Endothelial cell of umbilical vein (primary cell): Measurements from ENCODE around the gene SCTR. TPM values are rescaled to one million over a fixed set of nuclear protein-coding genes. Genes with fewer than 3 reads are reported as not detected.

ENCODE experiments used
- BruUV-seq: library from RNA; stranded (reverse); fragments of 400-500 nt; replicated peaks from 2 replicates; lab custom pipeline; 2021; lab: Mats Ljungman, UMichigan
- CTCF ChIA-PET: fragments of 300-600, 350-600 bp; sonication (Branson Sonifier 250); formaldehyde crosslinking; loops from one replicate; lab custom pipeline; 2021; ENCODE audit warnings: antibody characterized with exemption, inconsistent platforms; lab: Charles Lee
- POLR2A ChIA-PET: fragments of 300-600, 350-600 bp; sonication (Branson Sonifier 250); formaldehyde crosslinking; loops from one replicate; lab custom pipeline; 2021; ENCODE audit warnings: antibody characterized with exemption, inconsistent platforms; lab: Charles Lee
- DNase-seq: peaks from one replicate; pipeline ENCODE4 v3.0.0-alpha.2; 2011; ENCODE audit warnings: low read depth, low spot score
- FAIRE-seq: peaks from 2 replicates; lab custom pipeline; 2011; peaks lifted over from hg19 to GRCh38; lab: Jason Lieb, UNC
- H2AFZ ChIP-seq: 2 replicates; pipeline ENCODE4 v1.6.0; 2012; ENCODE audit warnings: low read depth, low read length, control low read depth, inconsistent platforms
- H3K27ac ChIP-seq: 2 replicates; pipeline ENCODE4 v1.5.1; 2011; ENCODE audit warnings: low read depth, mild to moderate bottlenecking, control low read depth, low read length, moderate library complexity; ENCODE audit not compliant: insufficient read depth
- H3K27me3 ChIP-seq, 2 experiments: 2 replicates each; pipeline versions ENCODE4 v1.6.0 to v1.6.1; 2011; ENCODE audit warnings: low read length in 2 of 2, mixed read lengths in 1 of 2; ENCODE audit not compliant: control insufficient read depth in 2 of 2, insufficient read depth in 2 of 2
- H3K36me3 ChIP-seq, 2 experiments: 2 replicates in 1 of 2; 3 replicates in 1 of 2; pipeline ENCODE4 v1.5.1; 2011; ENCODE audit warnings: low read length in 2 of 2, mild to moderate bottlenecking in 1 of 2, moderate library complexity in 1 of 2; ENCODE audit not compliant: control insufficient read depth in 2 of 2, insufficient read depth in 2 of 2; ENCODE audit errors: extremely low read depth in 1 of 2
- H3K4me1 ChIP-seq: 3 replicates; pipeline ENCODE4 v1.5.1; 2011; ENCODE audit warnings: mild to moderate bottlenecking, low read length; ENCODE audit not compliant: control insufficient read depth, insufficient read depth; ENCODE audit errors: extremely low read depth
- H3K4me2 ChIP-seq: 2 replicates; pipeline ENCODE4 v1.6.1; 2011; ENCODE audit warnings: low read length, control low read depth, mixed read lengths; ENCODE audit not compliant: insufficient read depth
- H3K4me3 ChIP-seq, 3 experiments: fragments of 200-600 bp in 1 of 3; sonication (generic), shearing (Covaris generic) in 1 of 3; replicated peaks in 1 of 3; 2 replicates each; pipeline ENCODE4 v1.5.1; 2011 to 2016; ENCODE audit warnings: control low read depth in 3 of 3, low read length in 3 of 3, mild to moderate bottlenecking in 2 of 3, inconsistent platforms in 1 of 3, low read depth in 1 of 3, moderate library complexity in 1 of 3; ENCODE audit not compliant: insufficient read depth in 1 of 3
- H3K79me2 ChIP-seq: 2 replicates; pipeline ENCODE4 v1.6.0; 2012; ENCODE audit warnings: low read length, inconsistent platforms; ENCODE audit not compliant: control insufficient read depth, insufficient read depth
- H3K9ac ChIP-seq: replicated peaks from 2 replicates; pipeline ENCODE3; 2011; ENCODE audit warnings: low read length, control low read depth; ENCODE audit not compliant: insufficient read depth; ENCODE audit errors: extremely low read depth
- H3K9me1 ChIP-seq: replicated peaks from 3 replicates; pipeline ENCODE4 v1.6.0; 2011; ENCODE audit warnings: mild to moderate bottlenecking, low read length; ENCODE audit not compliant: control insufficient read depth, insufficient read depth; ENCODE audit errors: extremely low read depth
- H3K9me3 ChIP-seq: replicated peaks from 2 replicates; pipeline ENCODE4 v1.5.1; 2012; ENCODE audit warnings: low read length, inconsistent platforms; ENCODE audit not compliant: control insufficient read depth, insufficient read depth
- H4K20me1 ChIP-seq: replicated peaks from 2 replicates; pipeline ENCODE3; 2011; ENCODE audit warnings: mild to moderate bottlenecking, low read length; ENCODE audit not compliant: control insufficient read depth, insufficient read depth; ENCODE audit errors: extremely low read depth
- EZH2 ChIP-seq: IDR thresholded peaks from 2 replicates; pipeline ENCODE4 v1.6.1; 2012; ENCODE audit warnings: borderline replicate concordance, low read depth, mild to moderate bottlenecking, moderate library complexity, low read length, inconsistent platforms; ENCODE audit not compliant: severe bottlenecking
- FOS ChIP-seq: IDR thresholded peaks from 2 replicates; pipeline ENCODE4 v1.6.1; 2011; ENCODE audit warnings: mild to moderate bottlenecking, low read length, moderate library complexity, borderline replicate concordance; ENCODE audit not compliant: insufficient read depth
- GATA2 ChIP-seq: IDR thresholded peaks from 2 replicates; pipeline ENCODE4 v1.7.0; 2011; ENCODE audit warnings: low read depth, mild to moderate bottlenecking, moderate library complexity, mixed read lengths, low read length; ENCODE audit not compliant: insufficient read length, insufficient read depth
- JUN ChIP-seq: IDR thresholded peaks from 2 replicates; pipeline ENCODE4 v1.6.1; 2011; ENCODE audit warnings: borderline replicate concordance, low read depth; ENCODE audit not compliant: insufficient read length, insufficient read depth
- MYC ChIP-seq: IDR thresholded peaks from one replicate; pipeline ENCODE4 v1.6.1; 2011; ENCODE audit warnings: mild to moderate bottlenecking, low read depth, low read length
- POLR2A ChIP-seq: IDR thresholded peaks from 2 replicates; pipeline ENCODE4 v1.6.1; 2012; ENCODE audit warnings: low read depth, mild to moderate bottlenecking, control low read depth, low read length
- POLR2AphosphoS5 ChIP-seq: IDR thresholded peaks from 2 replicates; pipeline ENCODE4 v1.6.1; 2012; ENCODE audit warnings: low read depth, mild to moderate bottlenecking, control low read depth, low read length, moderate library complexity; ENCODE audit not compliant: insufficient read depth
- dilution Hi-C: fragments of 300-500 bp; cut with MboI; formaldehyde crosslinking; loops from one replicate; pipeline ENCODE4 v1.15.0; 2019; ENCODE audit warnings: low sequenced_read_pairs; ENCODE audit not compliant: extremely low pct_ligation_motif_present
- intact Hi-C: fragments of 100-400 bp; cut with micrococcal nuclease; formaldehyde crosslinking; loops from one replicate; pipeline ENCODE4 v1.10.0; 2022
- polyA plus RNA-seq, 4 experiments: library from polyadenylated mRNA; depleted of rRNA in 3 of 4; stranded (reverse) in 3 of 4; unstranded in 1 of 4; fragments of >200 nt; gene quantifications; 2 replicates each; pipeline versions ENCODE4 v1.2.1 to v1.2.3, GENCODE V29; 2011 to 2012; ENCODE audit warnings: missing spikeins in 1 of 4
- total RNA-seq: library from RNA; stranded (reverse); gene quantifications from 2 replicates; pipeline ENCODE4 v1.2.3, GENCODE V29; 2021
- TF ChIP-seq, protein P1 (sequence below): IDR thresholded peaks from 2 replicates; pipeline ENCODE4 v1.6.1; 2011; ENCODE audit not compliant: insufficient read depth, insufficient read length
- TF ChIP-seq, protein P2 (sequence below), 2 donors: IDR thresholded peaks; 1 replicate in 1 of 2; 2 replicates in 1 of 2; pipeline ENCODE4 v1.5.1; 2011; ENCODE audit warnings: low read length in 2 of 2, mild to moderate bottlenecking in 2 of 2, moderate library complexity in 2 of 2, control low read depth in 1 of 2, inconsistent platforms in 1 of 2, low read depth in 1 of 2; ENCODE audit not compliant: insufficient read depth in 1 of 2; ENCODE audit errors: extremely low read depth in 1 of 2

The SCTR gene
- total and polyA plus RNA-seq, 2 donors (not counting 3 experiments of a cell fraction or from before 2014, with no cell fraction given): not detected

DNA sequence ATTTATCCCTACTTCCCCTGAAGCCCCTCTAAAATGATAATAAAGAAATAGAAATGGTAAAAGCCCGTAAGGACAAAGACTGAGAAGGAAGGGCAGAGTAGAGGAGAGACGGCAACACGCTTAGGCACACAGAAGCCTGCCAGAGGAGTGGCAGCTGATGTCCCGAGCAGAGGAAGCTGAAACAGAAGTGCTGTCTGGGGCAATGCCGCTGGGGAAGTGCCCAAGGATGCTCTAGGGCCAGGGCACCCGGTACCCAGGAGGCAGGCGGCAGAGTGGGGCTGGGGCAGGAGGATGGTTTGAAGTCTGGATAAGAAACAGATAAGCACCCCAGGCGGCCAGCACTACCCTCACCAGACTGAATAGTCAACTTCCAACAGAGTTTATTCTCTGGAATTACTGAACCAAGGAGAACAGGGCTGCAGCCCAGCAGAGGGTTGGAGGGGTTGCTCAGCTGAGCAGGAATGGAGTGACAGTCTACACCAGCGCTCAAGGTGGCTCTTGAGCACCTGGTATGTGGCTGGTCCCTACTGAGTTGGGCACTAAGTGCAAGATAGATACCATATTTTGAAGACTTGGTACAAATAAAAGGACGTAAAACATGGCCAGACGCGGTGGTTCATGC lies 70.2 kb downstream of the SCTR start:
- Histone ChIP-seq H3K4me3 (no peak overlapping the region), H3K27me3 (no peaks in the 10 kb centered on the region), H3K27ac (no peak overlapping the region), H3K4me1 (peaks cover 21% of the 10 kb centered on the region), H3K79me2 (no peaks in the 10 kb centered on the region), H2AFZ (no peak overlapping the region), H4K20me1 (no peaks in the 10 kb centered on the region), H3K4me2 (no peak overlapping the region), H3K36me3 (no peaks in the 10 kb centered on the region), H3K9me1 (no peaks in the 10 kb centered on the region), H3K9me3 (no peaks in the 10 kb centered on the region), H3K9ac (no peak overlapping the region)
- no TSS peak for BruUV-seq
- CTCF ChIA-PET: interaction anchor here (1.9 kb wide), 1 partner anchor 22 kb away, joined by 6 read pairs; no protein-coding TSS in a partner anchor
- DNase-seq: no peak
- dilution Hi-C loops: no loop called here
- intact Hi-C loops: no loop called here
- no peak for FAIRE-seq
- POLR2A ChIA-PET: no interaction called here
- TF ChIP-seq EZH2 (no peak), POLR2AphosphoS5 (no peak), GATA2 (no peak), FOS (no peak), MYC (no peak), POLR2A (no peak), JUN (no peak)
- TF ChIP-seq, protein P1, sequence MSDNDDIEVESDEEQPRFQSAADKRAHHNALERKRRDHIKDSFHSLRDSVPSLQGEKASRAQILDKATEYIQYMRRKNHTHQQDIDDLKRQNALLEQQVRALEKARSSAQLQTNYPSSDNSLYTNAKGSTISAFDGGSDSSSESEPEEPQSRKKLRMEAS: no peak
- TF ChIP-seq, protein P2, sequence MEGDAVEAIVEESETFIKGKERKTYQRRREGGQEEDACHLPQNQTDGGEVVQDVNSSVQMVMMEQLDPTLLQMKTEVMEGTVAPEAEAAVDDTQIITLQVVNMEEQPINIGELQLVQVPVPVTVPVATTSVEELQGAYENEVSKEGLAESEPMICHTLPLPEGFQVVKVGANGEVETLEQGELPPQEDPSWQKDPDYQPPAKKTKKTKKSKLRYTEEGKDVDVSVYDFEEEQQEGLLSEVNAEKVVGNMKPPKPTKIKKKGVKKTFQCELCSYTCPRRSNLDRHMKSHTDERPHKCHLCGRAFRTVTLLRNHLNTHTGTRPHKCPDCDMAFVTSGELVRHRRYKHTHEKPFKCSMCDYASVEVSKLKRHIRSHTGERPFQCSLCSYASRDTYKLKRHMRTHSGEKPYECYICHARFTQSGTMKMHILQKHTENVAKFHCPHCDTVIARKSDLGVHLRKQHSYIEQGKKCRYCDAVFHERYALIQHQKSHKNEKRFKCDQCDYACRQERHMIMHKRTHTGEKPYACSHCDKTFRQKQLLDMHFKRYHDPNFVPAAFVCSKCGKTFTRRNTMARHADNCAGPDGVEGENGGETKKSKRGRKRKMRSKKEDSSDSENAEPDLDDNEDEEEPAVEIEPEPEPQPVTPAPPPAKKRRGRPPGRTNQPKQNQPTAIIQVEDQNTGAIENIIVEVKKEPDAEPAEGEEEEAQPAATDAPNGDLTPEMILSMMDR (IDR thresholded peaks at IDR 0.05; ENCODE audit: extremely low read depth in 1 of 2, insufficient read depth in 1 of 2, low read depth in 1 of 2, low read length in 2 of 2): no peak
